ENCODE results near the gene COBLL1.
A peak's percentile ranks its signal among the peaks of the same experiment; 100 is the strongest.

Gene COBLL1

DNA sequence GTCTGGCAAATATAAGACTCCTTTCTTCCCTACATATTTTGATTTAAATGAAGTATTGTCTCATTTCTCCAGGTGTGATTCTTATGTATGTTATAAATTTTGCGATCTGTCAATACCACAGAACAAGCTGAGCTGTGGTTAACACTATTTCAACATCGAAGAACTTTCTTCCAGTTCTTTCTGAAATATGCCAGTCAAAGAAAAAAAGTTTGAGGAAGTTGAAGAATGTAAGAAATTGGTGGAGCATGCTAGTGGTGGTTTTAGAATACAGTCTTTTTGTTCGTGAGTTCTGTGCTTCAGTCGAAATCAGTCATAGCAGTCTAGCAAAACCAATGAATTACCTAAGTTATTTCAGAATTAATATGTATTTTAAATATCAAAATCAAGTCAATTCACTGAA is 8.6 kb upstream of the COBLL1 start:
- peak; percentile 86 for DNase-seq

DNA sequence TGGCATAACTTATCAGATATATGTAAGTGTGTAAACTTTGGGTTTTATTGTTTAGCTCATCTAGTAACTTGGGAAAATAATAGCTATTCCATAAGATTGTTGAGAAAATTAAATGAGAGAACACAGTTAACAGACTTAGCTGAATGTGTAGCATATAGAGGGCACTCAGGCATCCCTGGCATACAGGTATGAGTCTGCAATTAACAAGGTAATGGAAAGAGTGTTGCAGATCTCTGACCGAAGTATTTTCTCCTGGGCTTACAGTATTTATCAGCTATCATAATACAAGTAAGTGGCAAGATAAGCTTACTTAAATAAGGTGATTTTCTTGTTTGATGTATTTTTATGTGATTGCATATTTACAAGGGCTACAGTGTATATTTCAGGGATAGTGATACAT is 7.9 kb upstream of the COBLL1 start:
- DNase-seq = no peak

DNA sequence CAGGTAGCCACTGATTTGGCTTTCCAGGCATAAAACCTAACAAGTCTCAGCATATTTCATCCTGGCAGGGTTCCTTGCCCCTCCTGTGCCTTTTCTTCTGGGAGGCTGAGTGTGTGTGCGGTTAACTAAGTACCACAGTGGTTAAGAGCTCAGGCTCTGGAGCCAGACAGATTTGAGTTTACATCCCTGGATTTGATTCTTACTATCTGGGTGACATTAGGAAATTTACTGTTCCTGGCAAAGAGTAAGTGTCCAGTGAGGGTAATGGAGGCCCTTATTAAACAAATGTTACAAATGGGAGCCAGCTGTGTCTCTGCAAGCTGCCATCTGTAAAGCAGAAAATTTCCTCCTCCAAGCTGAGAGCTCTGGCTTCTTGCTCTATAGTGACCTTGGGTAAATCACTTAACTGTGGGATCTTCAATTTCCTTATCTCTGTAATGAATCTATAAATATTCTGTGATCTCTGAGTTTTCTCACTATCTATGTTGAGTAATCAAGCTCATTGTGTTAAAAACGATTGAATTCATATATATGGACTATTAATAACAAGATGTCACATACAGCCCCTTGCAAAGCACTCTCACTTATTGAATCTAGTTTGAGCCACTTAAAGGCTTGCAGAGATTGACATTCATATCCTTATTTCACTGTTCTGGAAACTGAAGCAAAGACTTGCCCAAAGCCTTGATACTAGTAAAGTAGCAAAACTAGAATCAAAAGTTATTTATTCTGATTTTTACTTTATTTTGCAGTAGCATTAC is 6.5 kb upstream of the COBLL1 start:
- no peak for DNase-seq

DNA sequence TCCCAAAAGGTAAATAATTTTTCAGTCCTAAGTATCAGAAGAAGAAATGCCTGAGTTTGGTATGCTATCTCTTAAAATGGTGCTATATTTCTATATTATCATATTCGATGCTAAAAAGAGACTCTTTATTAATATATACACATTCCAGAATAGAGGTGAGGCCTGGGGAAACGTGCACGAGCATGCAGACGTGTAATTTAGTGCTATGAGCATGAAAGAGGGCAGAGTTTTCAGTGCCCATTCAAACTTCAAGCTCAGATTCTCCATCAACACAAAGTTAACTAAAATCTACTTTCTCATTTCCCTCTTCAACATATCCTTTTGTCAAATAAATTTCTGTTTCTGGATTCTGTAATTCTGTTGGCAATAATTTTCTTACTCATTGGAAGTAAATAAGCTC is 5.7 kb upstream of the COBLL1 start:
- no peak for DNase-seq

DNA sequence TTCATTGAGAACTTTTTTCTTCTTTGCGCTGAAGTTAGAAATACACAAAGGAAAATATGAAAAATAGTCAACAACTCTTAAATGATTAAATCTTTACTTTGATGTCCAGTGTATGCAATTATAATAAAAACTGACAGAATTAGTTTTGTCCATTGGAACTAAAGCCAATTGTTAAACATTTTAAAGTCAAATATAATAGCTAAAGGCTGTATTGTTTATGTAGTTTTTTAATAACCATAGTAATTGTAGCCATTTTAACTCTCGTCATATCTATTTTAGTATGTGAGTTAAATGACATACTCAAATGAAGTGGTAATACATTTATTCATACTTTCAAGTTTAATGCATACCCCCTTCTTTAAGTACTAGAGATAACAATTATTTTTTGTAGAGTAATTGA is 4.7 kb upstream of the COBLL1 start:
- DNase-seq = no peak

DNA sequence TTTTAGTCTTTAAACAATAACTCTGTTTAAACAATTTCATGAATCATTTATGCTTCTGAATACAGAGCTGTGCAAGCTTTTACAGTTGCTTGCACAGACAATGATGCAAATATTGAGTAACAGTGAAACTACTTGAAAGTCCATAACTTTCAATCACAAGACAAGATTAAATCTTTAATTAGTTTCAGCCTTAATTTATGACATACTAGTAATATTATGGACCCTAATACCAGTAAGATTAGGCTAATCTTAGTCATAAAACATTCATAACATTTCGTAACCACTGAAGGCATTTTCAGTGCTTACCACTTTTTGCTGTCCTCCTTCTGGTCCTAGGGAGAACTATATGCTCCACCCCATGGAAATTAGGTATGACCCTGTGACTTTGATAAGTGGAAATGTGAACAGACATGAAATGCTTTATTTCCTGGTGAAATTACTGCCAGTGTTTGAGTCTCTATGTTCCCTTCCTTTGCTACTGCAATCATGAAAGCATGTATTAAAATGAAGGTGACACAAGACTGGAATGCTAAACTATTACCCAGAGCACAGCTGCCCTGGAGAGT is 1.8 kb upstream of the COBLL1 start:
- DNase-seq = peak; percentile 57

DNA sequence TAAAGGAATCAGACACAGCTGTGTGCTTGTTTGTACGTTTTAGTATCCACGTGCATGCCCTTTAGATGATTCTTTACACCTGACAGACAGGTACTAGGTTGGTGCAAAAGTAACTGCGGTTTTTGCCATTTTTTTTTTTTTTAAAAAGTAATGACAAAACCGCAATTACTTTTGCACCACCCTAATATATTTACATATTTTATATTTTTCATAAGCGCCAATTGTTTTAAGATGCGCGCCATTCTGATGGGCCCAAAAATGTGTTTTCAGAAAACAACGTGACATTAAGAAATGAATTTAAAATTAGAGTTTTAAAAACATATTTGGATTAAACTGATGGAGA is 972 bp upstream of the COBLL1 start:
- DNase-seq = no peak

DNA sequence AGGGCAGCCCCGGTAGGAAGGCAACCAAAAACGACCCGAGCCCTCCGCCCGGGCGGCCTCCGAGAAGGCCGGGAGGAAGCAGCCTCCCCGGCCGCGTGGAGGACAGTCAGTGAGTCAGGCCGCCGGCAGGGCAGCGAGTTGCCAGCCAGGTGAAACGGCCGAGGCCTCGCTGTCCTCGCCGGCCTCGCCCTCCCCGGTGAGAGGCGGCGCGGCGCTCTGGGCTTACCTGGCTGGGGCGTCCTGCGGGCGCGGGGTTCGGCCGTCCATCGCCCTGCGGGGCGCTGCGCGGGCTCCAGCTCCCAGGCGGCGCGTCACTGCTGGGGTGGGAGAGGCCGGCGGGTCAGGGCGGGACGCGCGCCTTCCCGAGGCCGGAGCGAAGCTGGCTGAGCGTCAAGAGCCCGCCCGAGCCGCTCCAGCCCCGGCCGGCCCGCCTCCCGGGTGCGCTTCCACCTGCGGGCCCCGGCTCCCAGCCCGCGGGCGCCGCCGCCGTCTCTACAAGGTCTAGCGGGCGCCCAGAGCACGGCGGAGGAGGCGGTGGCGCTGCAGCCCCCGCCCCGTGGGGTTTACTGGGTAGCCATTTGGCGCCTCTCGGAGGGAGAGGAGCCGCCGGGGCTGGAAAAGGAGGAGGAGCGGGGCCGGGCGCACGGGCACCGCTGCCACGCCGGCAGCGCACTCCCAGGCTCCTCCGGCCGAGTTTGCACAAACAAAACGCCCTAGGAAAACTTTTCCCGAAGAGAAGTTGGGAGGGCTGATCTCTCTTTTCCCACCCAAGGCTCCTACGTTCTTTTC is 499 bp downstream of the COBLL1 start:
- peak; percentile 88 for DNase-seq

DNA sequence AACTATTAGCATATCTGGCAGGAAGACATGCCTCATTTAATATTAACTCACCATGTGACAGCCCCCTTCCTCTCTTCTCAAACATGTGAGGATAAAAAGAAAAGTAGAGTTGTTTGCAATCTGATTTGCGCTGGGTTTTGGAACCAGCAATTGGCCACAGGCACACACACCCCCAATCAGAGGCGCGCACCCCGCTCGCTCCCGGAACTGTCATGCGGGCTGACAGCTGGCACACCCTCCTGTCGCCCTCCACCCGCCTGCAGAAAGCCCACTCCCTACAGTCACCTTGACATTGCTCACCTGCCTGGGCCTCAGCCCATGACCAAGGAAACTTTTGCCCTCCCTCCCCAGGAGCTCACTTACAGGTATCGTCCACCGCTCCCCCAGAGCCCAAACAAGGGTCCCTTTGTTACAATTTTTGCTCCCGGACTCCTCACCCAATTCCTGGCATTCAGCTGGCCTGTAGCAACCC is 1.1 kb downstream of the COBLL1 start:
- peak; percentile 60 for DNase-seq

DNA sequence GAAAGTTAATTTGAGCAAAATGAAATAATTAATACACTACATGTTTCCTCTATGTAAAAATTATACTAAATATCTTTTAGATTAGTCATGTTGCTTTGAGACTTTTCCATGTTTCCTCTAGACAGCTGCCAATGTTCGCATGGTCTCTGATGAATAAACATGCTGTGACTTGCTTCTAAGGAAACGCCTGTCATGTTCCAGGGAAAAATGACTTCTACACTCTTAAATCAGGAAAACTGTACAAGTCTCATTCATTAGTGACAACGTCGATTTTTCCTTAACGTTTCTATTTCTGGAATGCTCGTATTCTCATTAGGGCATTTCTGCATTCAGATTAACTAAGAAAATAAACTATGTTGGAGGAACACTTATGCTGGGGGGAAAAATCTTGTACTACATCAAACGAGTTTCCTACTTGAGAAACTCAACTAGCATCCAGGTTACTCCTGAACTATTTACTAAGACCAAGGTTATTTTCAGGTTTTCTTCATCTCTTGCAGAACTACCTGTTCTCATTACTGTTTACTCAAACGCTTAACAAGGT is 1.6 kb downstream of the COBLL1 start:
- no peak for DNase-seq

DNA sequence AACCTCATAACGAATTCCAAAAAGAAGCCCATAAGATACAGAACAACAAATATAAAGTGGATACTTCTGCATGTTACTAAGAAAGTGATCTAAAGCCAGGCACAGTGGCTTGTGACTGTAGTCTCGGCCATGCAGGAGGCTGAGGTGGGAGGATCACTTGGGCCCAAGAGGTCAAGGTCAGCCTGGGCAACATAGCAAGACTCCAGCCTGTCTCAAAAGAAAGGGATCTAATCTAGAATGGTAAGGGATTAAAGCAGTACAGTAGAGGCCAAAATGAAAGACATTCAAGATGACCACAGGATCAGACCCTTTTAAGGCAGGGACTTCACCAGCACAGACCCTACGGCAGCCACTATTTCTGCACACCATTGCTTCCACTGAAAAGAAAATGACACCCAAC is 3.8 kb downstream of the COBLL1 start:
- DNase-seq = no peak

DNA sequence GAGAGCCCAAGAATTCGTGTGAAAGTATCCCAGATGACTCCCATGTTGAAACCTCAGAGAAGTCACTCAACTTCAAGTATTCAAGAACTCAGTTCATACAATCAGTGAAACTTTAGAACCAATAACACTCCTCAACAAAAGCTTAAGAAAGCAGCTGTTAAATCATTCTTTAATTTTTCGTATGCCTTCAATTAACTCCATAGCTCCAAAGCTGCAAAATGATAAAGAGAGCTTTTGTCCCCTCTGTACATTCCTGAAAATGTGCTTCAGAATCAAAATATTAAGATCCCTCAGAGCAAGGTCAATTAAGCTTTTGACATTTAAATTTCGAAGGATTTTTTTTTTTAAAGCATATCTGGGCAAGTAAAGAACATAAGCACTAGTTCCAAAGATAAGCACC is 4.7 kb downstream of the COBLL1 start:
- no peak for DNase-seq

DNA sequence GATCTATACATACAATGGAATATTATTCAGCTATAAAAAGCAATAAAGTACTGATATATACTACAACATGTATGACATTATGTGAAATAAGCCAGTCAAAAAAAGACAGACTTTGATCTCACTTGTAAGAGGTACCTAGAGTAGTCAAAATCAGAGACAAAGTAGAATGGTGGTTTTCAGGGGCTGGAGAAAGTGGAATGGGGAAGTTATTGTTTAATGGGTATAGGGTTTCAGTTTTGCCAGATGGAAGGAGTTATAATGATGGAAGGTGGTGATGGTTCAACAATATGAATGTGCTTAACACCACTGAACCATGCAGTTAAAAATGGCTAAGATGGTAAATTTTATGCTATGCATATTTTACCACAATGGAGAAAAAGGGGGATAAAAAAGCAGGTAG is 6.3 kb downstream of the COBLL1 start:
- peak; percentile 48 for DNase-seq

DNA sequence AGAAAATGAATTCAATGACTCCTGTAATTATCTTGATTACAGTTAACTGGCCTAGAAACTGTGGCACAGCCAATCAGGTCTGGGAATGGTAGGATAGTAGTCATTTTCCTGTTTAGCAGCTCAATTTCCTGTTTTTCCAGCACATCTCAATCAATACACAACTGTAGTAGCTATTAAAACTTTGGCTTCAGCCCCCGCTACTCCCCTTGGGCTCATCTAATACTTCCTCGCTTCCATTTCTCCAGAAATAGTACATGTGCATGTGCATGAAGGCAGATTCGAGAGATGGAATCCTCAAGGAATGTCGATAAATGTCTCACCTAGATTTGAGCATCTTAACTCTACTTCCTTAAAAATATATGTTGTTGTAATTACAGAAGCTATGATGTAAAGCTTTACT is 9.7 kb downstream of the COBLL1 start:
- no peak for DNase-seq

DNA sequence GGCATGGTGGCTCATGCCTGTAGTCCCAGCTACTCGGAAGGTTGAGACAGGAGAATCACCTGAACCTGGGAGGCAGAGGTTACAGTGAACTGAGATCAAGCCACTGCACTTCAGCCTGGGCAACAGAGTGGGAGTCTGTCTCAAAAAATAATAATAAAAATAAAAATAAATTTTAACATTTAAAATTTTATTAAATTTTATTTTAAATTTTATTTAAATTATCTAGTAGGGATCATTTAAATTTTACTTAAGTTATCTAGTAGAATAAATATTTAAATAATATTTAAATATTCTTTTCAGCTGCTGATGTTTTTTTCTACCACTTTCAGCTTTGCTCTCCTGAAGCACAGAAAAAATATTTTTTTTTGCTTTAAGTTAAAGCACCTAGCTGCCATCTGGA is 10.4 kb downstream of the COBLL1 start:
- no peak for DNase-seq

DNA sequence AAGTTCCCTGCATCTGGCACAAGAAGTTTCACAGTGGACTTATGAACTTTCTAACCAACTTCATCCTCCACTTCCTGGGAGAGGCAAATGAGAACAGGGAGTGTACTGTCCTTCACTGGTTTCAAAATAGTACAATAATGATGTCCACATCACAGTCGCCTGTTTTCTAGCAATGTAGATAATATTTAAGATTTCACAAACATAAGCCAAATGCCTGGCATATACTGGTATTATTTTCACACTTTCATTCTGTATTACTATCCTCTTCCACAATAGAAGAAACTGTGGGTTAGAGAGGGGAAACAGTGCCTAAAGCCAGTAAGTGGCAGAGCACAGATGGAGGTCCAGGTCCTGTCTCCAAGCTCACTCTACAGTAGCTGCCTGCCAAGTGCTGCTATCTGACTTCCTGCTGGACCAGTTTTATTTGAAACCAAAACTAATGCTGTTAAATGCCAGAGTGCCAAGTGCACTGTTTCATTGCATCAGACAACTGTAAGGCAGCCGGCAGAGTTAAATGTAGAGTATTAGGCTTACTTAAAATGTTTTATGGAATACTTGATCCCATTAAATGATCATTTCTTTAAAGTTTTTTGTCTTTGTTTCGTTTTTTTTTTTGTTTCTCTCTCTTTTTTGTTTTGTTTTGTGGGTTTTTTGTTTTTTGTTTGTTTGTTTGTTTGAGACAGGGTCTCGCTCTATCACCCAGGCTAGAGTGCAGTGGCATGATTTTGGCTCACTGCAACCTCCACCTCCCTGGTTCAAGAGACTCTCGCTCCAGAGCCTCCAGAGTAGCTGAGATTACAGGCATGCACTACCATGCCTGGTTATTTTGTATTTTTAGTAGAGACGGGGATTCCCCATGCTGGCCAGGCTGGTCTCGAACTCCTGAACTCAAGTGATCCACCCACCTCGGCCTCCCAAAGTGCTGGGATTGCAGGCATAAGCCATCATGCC is 15.1 kb downstream of the COBLL1 start:
- DNase-seq = peak; percentile 72

DNA sequence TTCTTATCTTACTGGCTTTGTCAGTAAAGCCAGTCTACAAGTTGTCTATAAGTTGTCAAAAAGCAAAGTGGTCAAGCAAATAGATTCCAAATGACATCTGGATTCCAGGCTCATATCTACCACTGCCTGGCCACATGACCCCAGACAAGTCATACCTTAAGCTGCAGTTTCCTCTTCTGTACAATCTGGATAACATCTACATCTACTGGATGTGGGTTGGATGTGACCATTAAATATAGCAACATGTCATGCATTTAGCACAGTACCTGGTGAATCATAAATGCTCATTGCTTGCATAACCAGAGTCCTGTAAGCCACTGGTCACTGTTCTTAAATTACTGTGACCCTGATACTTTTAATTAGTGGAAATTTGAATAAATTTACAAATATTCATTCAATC is 16.8 kb downstream of the COBLL1 start:
- no peak for DNase-seq

DNA sequence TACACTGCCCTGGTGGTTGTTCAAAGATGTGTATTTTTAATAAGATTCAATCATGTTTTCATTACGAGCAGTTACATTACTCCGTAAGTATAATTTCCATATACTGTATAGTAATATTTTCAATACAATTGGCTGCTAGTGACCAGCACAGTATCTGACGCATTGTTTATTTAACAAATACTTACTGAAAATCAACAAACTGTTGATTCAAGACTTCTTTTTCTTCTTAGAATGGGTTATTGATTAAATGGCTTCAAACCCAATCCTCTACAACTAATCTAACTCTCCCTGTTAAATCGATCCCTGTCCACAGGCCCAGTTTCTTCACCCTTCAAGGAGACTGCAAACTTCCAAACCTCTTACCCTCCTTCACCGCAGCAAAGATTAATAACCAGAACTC is 18.5 kb downstream of the COBLL1 start:
- DNase-seq = no peak

DNA sequence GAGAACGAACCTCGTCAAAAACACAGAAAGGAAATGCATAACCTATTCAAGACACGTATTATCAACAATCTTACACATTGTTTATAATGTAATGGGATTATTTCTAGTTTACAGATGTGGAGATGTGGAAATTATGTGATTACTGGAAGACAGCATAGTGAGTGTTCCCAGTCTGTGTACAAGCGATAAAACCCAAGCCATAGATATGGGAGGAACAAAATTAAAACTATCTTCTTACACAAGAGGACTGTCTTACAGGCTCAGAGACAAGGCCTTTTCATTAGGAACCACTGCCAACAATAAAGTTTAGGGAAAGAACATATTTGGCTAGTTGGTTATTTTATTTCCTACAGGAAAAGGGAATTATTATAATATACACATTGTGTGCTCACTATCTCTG is 20.3 kb downstream of the COBLL1 start:
- no peak for DNase-seq

DNA sequence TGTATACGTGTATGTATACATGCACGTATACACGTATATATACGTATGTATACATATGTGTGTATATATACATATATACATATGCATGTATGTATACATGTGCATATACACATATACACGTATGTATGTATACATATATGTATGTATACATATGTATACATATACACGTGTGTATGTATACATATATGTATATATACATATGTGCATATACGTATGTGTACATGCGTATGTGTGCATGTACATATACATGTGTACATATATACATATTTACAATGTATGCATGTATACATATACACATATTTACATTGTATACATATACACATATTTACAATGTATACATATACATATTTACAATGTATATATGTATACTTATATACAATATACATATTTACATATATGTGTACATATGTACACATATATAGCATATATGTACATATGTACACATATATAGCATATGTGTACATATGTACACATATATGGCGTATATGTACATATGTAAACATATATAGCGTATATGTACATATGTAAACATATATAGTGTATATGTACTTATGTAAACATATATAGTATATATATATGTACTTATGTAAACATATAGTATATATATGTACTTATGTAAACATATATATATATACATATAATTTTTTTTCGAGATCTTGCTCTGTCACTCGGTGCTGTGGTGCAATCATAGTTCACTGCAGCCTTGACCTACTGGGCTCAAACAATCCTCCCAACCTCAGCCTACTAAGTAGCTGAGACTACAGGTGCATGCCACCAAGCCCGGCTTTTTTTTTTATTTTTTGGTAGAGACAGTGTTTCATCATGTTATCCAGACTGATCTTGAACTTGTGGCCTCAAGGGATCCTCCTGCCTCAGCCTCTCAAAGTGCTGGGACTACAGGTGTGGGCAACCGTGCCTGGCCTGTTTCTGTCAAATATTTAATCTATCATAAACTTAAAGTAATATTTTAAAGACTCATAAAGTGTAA is 23.2 kb downstream of the COBLL1 start:
- no peak for DNase-seq

DNA sequence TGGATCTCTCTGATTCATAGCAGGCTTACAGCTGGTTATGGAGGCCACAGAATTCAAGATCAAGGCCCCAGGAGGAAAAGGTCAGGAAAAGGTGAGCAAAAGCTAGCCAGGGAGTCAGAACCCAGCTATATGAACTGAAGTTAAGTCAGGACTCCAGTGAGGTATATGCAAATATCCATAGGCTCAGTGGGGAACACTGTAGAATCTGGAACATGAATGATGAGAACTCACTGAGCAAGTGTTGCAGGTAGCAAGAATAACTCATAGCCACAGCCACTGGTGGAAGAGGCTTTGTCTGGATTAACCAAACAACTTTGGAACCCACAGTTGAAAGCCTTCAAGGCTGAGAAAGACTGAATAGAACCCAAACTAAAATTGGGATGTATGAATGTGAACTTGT is 24.7 kb downstream of the COBLL1 start:
- DNase-seq = no peak

DNA sequence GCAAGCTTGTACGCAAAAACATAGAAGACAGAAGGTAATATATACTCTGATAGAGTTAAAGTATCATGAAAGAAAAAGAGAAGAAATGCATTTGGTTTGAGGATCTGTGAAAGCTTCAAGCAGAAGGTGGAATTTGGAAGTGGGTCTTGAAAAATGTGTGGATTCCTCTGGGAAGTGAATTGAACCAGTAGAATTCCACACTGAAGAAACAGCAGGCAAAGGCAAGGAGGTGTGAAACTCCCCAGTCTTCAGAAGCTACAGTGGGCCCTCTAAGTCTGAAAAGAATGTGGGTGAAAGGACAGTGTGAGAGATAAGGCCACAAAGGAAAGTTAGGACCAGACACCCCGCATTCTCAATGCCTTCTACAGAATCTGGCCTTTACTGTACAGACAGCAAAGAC is 25.6 kb downstream of the COBLL1 start:
- no peak for DNase-seq

All from OCI-M1 (cell line).